Rectal smooth muscle tissue (tissue), 1 donor: ENCODE data around the gene ERCC8.

Experiments
- H3K27ac ChIP-seq: one replicate; pipeline ENCODE4 v1.7.0; 2013; ENCODE audit warnings: low read depth, low read length, inconsistent platforms
- H3K27me3 ChIP-seq: one replicate; pipeline ENCODE4 v1.7.0; 2013; ENCODE audit warnings: low read length; ENCODE audit not compliant: control insufficient read depth, insufficient read depth
- H3K36me3 ChIP-seq: one replicate; pipeline ENCODE4 v1.7.0; 2013; ENCODE audit warnings: low read length; ENCODE audit not compliant: control insufficient read depth, insufficient read depth
- H3K4me1 ChIP-seq: one replicate; pipeline ENCODE4 v1.7.0; 2013; ENCODE audit warnings: low read length; ENCODE audit not compliant: control insufficient read depth, insufficient read depth
- H3K4me3 ChIP-seq: one replicate; pipeline ENCODE4 v1.7.0; 2013; ENCODE audit warnings: low read length
- H3K9ac ChIP-seq: one replicate; pipeline ENCODE4 v1.7.0; 2013; ENCODE audit warnings: low read length

The ERCC8 gene

DNA sequence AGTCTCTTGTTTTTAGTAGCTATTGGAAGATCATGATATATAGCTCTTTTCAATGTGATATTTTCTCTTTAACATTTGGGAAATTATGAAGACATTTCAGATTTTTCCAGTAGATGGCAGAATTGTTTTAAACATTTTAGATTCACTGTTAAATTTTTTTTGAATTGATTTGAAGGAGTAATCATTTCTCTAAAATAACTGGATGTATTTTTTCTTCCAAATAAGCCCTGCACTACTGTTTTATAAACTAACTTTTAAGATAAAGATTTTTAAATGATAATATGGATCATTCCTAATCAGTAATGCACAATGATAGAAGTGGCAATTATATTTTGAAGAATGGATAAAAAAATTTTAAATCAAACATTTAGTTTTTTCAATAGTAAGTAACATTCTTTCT is 14.3 kb upstream of the ERCC8 start:
- H3K27me3 ChIP-seq, result no peaks in the 10 kb centered on the region
- no peak overlapping the region for H3K9ac ChIP-seq
- H3K4me1 ChIP-seq, result no peaks in the 10 kb centered on the region
- H3K4me3 ChIP-seq, result no peak overlapping the region
- no peak overlapping the region for H3K27ac ChIP-seq
- no peaks in the 10 kb centered on the region for H3K36me3 ChIP-seq

DNA sequence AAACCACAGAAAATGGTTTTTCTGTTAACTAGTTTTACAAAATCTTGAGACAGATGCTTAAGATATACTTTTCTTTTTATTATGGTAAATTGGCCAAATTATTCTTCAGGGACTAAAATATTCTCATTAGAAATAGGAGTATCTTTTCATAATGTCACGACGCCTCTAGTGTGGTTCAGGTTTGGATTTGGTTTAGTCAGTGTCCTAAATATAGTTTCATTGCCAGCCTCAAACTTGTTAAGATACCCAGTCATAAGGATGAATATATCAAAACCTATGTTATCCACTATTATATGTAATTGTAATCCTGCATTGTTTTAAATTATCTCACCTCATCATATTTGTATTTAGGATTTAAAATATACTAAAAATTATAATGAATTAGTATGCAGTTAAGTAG is 13.8 kb upstream of the ERCC8 start:
- H3K4me3 ChIP-seq, result no peak overlapping the region
- no peaks in the 10 kb centered on the region for H3K36me3 ChIP-seq
- H3K27ac ChIP-seq, result no peak overlapping the region
- H3K4me1 ChIP-seq, result no peaks in the 10 kb centered on the region
- H3K9ac ChIP-seq, result no peak overlapping the region
- no peaks in the 10 kb centered on the region for H3K27me3 ChIP-seq

DNA sequence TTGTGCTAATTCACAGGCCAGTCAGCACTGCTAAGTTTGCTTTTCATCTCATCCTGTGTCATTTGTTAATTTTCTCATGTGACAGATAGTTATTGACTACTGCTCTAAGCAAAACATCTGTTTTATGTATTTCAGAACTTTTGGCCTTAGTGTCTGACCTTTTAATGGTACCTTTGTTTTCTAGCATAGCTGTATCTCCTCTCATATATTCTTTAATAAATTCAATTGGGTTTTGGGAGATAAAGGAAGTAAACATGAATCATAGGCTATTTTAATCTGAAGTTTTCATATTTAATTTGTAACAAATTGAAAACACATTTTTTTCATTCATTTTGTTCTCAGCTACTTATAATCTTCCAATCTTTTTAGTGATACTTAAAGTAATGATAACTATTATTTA is 13.2 kb upstream of the ERCC8 start:
- Histone ChIP-seq H3K4me3 (no peak overlapping the region), H3K36me3 (no peaks in the 10 kb centered on the region), H3K27ac (no peak overlapping the region), H3K9ac (no peak overlapping the region), H3K27me3 (no peaks in the 10 kb centered on the region), H3K4me1 (no peaks in the 10 kb centered on the region)

DNA sequence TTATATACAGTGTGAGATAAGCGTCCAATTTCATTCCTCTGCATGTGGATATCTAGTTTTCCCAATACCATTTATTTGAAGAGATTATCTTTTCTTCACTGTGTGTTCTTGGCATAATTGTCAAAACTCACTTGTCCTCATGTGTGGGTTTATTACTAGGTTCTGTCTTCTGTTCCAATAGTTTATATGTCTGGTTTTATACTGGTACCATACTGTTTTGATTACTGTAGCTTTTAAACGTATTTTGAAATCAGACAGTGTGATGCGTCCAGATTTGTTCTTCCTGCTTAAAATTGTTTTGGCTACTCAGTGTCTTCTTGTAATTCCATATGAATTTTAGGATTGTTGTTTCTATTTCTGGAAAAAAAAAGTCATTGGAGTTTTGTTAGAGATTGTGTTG is 10.4 kb upstream of the ERCC8 start:
- Histone ChIP-seq H3K9ac (no peak overlapping the region), H3K36me3 (no peaks in the 10 kb centered on the region), H3K4me1 (no peaks in the 10 kb centered on the region), H3K4me3 (no peak overlapping the region), H3K27me3 (no peaks in the 10 kb centered on the region), H3K27ac (no peak overlapping the region)

DNA sequence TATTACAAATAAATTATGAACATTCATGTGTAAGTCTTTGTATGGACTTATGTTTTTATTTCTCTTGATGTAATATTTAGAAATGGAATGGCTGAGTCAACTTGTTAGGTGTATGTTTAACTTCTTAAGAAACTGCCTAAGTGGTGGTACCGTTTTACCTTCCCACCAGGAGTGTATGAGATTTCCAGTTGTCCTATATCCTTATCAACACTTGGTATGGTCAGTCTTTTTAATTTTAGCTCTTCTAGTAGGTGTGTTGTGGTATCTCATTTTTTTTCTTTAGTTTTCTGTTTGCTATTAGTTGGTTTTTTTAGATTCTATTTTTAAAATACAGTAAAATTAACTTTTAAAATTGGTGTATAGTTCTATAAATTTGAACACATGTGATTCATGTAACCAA is 3.9 kb upstream of the ERCC8 start:
- Histone ChIP-seq H3K27ac (no peak overlapping the region), H3K9ac (no peak overlapping the region), H3K4me3 (no peak overlapping the region), H3K27me3 (no peaks in the 10 kb centered on the region), H3K4me1 (no peaks in the 10 kb centered on the region), H3K36me3 (no peaks in the 10 kb centered on the region)

DNA sequence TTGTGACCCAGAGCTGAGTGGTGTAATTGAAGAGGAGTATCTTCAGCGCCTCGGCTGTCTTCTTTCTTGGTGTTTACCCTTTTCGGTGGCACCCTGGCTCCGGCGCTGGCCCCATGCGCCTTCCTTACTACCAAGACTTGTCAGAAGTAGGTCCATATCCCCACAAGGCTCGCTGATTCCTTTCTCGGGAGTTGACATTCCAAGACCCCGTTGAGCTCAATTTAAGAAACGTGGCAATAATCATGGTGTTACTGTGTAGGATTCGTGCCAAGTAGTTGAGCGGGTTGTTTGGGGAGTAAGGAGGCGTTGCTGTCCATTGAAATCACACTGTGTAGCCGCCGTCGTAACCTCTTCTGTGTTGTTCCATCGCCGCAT is 930 bp upstream of the ERCC8 start:
- Histone ChIP-seq H3K4me1 (no peaks in the 10 kb centered on the region), H3K4me3 (peak overlapping the region; percentile 95), H3K9ac (peak overlapping the region; percentile 70), H3K27me3 (no peaks in the 10 kb centered on the region), H3K27ac (peak overlapping the region; percentile 79), H3K36me3 (no peaks in the 10 kb centered on the region)

DNA sequence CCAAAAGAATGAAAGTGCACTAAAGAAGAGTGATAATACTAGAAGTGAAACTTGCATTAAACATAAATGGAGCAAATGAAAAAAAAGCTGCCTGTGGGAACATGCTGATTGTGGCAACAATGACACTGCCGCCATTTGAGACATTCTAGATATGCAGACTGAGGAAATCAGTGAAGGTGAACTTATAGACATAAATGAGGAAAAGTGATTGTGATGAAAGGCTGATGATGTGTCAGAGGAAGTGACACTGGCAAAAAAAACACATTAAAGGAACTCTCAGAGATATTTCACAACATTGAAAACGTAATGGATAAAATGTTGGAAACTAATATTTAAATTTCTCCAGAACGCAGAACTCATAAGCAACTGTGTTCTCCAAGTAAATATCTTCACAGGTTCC is 1.2 kb downstream of the ERCC8 start:
- H3K27ac ChIP-seq, result no peak overlapping the region
- no peak overlapping the region for H3K4me3 ChIP-seq
- H3K4me1 ChIP-seq, result no peaks in the 10 kb centered on the region
- no peaks in the 10 kb centered on the region for H3K36me3 ChIP-seq
- no peak overlapping the region for H3K9ac ChIP-seq
- H3K27me3 ChIP-seq, result no peaks in the 10 kb centered on the region

DNA sequence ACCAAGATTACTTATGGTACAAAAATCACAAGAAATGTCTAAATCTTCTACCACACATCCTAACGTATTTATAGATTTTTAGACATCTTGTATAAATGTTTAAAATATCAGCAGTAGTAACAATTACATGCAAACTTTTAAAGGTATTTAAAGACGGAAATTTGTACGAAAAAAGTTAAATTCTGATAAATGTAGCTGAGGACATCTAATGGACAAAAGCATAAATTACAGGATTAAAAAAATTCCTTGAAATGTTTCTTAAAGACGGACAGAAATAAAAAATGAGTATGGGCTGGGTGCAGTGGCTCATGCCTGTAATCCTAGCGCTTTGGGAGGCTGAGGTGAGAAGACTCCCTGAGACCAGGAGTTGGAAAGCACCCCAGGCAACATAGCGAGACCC is 15.8 kb downstream of the ERCC8 start:
- H3K36me3 ChIP-seq, result peaks cover 3% of the 10 kb centered on the region

DNA sequence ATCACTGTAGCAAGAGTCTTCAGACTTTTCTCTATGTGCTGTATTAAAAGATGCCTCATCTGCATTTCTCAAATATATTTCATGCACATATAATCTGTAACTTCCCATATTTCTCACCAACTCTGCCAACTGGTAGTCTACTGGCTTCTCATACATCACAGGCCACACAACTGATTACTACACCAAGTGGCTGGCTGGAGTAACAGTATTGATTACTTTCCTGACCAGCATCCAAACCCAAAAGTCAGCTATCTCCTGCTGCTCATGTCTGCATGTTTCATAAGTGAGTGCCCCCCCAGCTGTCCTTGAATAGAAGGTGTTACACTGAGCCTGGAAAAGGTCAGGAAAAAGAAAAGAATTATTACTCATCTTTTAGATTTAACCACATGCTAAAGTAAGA is 17.4 kb downstream of the ERCC8 start:
- H3K9ac ChIP-seq, result no peak overlapping the region
- H3K27me3 ChIP-seq, result no peaks in the 10 kb centered on the region
- peaks cover 3% of the 10 kb centered on the region for H3K36me3 ChIP-seq
- H3K4me1 ChIP-seq, result no peaks in the 10 kb centered on the region
- H3K27ac ChIP-seq, result no peak overlapping the region
- H3K4me3 ChIP-seq, result no peak overlapping the region

More for the DNA sequence above, 15.8 kb downstream of the ERCC8 start:
- Histone ChIP-seq H3K27ac (no peak overlapping the region), H3K4me1 (no peaks in the 10 kb centered on the region), H3K4me3 (no peak overlapping the region), H3K9ac (no peak overlapping the region), H3K27me3 (no peaks in the 10 kb centered on the region)

DNA sequence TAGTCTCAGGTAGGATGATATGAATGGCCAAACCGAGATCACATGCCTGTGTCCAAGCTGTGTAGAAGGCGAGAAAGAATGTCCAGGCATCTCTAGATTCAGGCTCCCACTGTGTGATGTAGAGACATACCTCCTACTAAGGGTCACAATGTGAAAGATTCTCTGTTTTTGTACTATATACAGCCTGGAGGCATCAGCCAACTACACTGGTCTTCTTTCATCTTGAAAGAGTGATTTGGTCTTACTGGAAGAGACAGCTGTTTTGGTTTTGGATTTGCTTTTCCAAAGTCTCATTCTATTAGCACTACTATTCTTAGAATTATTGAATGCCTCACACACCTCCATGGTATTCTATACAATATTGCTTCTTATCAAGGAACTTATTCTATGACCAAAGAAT is 26.4 kb downstream of the ERCC8 start:
- no peak overlapping the region for H3K4me3 ChIP-seq
- H3K27ac ChIP-seq, result no peak overlapping the region
- no peaks in the 10 kb centered on the region for H3K4me1 ChIP-seq
- H3K9ac ChIP-seq, result no peak overlapping the region
- H3K27me3 ChIP-seq, result no peaks in the 10 kb centered on the region
- H3K36me3 ChIP-seq, result no peaks in the 10 kb centered on the region

DNA sequence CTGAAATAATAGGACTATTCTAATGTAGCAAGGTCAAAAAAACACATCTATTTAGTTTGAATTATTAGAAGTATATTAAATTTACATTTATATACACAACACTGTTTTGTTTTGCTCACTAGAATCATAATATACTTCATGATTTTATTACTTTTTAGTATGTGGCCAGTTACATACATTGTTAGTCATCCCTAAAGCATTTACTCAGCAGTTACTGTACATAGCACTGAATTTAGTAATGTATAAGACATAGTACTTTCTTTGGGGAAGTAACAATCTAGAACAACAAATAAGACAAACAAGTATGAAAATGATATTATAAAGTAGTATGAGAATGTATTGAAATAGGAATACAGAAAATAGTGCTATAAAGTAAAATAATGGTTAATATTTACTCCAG is 28.2 kb downstream of the ERCC8 start:
- H3K27me3 ChIP-seq, result no peaks in the 10 kb centered on the region
- H3K4me1 ChIP-seq, result no peaks in the 10 kb centered on the region
- H3K36me3 ChIP-seq, result no peaks in the 10 kb centered on the region
- no peak overlapping the region for H3K9ac ChIP-seq
- H3K27ac ChIP-seq, result no peak overlapping the region
- no peak overlapping the region for H3K4me3 ChIP-seq

DNA sequence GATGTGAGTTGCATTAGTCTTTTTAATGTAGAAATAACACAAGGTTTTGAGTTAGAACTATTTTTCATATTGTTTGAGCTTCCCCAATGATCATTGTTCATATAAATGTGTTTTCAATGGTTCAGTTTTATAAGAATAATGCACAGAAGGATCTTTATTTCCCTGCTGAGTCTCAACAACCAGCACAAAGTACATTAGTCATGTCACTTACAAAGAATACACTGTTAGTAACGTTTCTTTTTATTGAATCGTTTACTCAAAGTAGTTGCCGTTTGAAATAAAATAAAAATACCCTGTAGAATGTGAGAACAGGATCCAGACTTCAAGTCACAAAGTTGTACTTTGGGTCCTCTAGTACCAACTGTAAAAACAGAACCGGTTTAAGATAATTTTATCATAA is 41.5 kb downstream of the ERCC8 start:
- no peaks in the 10 kb centered on the region for H3K27me3 ChIP-seq
- no peaks in the 10 kb centered on the region for H3K36me3 ChIP-seq
- no peak overlapping the region for H3K4me3 ChIP-seq
- no peak overlapping the region for H3K27ac ChIP-seq
- no peaks in the 10 kb centered on the region for H3K4me1 ChIP-seq
- H3K9ac ChIP-seq, result no peak overlapping the region

DNA sequence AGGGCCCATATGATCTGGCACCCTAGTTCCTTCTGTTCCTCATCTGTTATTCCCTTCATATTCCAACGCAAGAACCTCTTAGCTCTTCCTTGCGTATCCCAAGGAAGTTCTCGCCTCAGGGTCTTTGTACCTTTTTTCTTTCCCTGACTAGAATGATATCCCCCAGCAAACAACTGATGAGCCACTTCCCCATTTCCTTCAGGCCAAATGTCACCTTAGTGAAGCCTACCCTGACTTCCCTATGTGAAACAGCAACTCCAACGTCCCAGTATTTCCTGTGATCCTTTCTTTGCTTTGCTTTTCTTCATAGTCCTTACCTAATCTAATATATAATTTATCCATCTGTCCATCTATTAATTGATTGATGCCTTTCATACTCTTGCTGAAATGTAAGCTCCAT is 47.9 kb downstream of the ERCC8 start:
- no peaks in the 10 kb centered on the region for H3K36me3 ChIP-seq
- H3K27ac ChIP-seq, result no peak overlapping the region
- no peaks in the 10 kb centered on the region for H3K4me1 ChIP-seq
- no peaks in the 10 kb centered on the region for H3K27me3 ChIP-seq
- no peak overlapping the region for H3K9ac ChIP-seq
- H3K4me3 ChIP-seq, result no peak overlapping the region

DNA sequence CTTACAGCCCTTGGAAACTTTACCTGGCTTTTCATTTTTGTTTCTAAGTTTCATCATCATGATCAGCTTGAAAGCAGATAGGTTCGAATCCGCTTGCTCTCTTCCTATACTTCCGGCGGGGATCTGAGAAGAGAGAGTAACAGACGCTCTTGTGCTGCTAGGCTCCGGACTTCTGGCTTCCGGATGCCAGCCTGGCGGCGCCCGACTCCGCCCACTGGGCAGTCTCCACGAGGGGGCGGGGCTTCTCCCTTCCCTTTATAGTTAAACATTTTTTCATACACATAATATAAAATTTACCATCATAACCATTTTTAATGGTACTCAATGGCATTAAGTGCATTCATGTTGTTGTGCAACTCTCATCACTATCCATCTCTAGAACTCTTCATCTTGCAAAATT is 51.3 kb downstream of the ERCC8 start:
- no peaks in the 10 kb centered on the region for H3K27me3 ChIP-seq
- no peaks in the 10 kb centered on the region for H3K36me3 ChIP-seq
- H3K4me1 ChIP-seq, result no peaks in the 10 kb centered on the region
- H3K27ac ChIP-seq, result no peak overlapping the region
- H3K9ac ChIP-seq, result no peak overlapping the region
- H3K4me3 ChIP-seq, result no peak overlapping the region
